GM18951 (cell line): ENCODE measurements around the gene SLC28A2.
"Not testable (repeated sequence)": the region's sequence is repeated elsewhere in the genome, so short reads cannot be mapped to it uniquely, and the experiment has no call there.

Source experiments
- POLR2A ChIP-seq: IDR thresholded peaks from 4 replicates; pipeline ENCODE4 v1.6.1; 2011; ENCODE audit warnings: mild to moderate bottlenecking; ENCODE audit not compliant: insufficient read length, insufficient read depth; ENCODE audit errors: extremely low read depth
- in situ Hi-C: fragments of 300-500 bp; cut with MboI; formaldehyde crosslinking; loops from one replicate; pipeline ENCODE4 v1.12.0; 2022; ENCODE audit warnings: low sequenced_read_pairs, mixed read lengths, inconsistent platforms; ENCODE audit not compliant: unreplicated experiment

SLC28A2 gene

GRCh38 chr15:45234562-45235235 is 17.3 kb upstream of the SLC28A2 start:
- in situ Hi-C loops, result no loop called here
- no peak for TF ChIP-seq POLR2A

GRCh38 chr15:45236806-45237205 is 15.2 kb upstream of the SLC28A2 start:
- in situ Hi-C loops, result not testable (repeated sequence)

- in situ Hi-C loops, result no loop called here
- TF ChIP-seq POLR2A, result no peak
Measured at GRCh38 chr15:45242289-45242688, 9.7 kb upstream of the SLC28A2 start.

GRCh38 chr15:45249125-45249780 is 2.8 kb upstream of the SLC28A2 start:
- in situ Hi-C loops, result no loop called here
- TF ChIP-seq POLR2A, result no peak

GRCh38 chr15:45253330-45253729 is 1.3 kb downstream of the SLC28A2 start:
- in situ Hi-C loops, result no loop called here

GRCh38 chr15:45254405-45254804 is 2.4 kb downstream of the SLC28A2 start:
- TF ChIP-seq POLR2A, result no peak
- in situ Hi-C loops, result no loop called here

More at GRCh38 chr15:45253330-45253729, 1.3 kb downstream of the SLC28A2 start:
- no peak for TF ChIP-seq POLR2A

GRCh38 chr15:45254824-45255223 is 2.8 kb downstream of the SLC28A2 start:
- in situ Hi-C loops, result not testable (repeated sequence)

GRCh38 chr15:45259796-45260195 is 7.8 kb downstream of the SLC28A2 start:
- TF ChIP-seq POLR2A, result no peak
- in situ Hi-C loops, result no loop called here

GRCh38 chr15:45262906-45263461 is 10.9 kb downstream of the SLC28A2 start:
- in situ Hi-C loops, result no loop called here
- TF ChIP-seq POLR2A, result no peak

GRCh38 chr15:45263854-45264253 is 11.8 kb downstream of the SLC28A2 start:
- in situ Hi-C loops, result no loop called here
- TF ChIP-seq POLR2A, result no peak

GRCh38 chr15:45265506-45265905 is 13.5 kb downstream of the SLC28A2 start:
- TF ChIP-seq POLR2A, result no peak
- in situ Hi-C loops, result no loop called here

GRCh38 chr15:45268135-45268534 is 16.1 kb downstream of the SLC28A2 start:
- no peak for TF ChIP-seq POLR2A
- in situ Hi-C loops, result no loop called here

GRCh38 chr15:45274636-45275380 is 22.8 kb downstream of the SLC28A2 start:
- no peak for TF ChIP-seq POLR2A
- in situ Hi-C loops, result no loop called here
